Measurements from ENCODE around the gene LRMDA.

LRMDA gene

GRCh38 chr10:75542906-75543305, 111.5 kb downstream of the LRMDA start:
- Histone ChIP-seq H3K4me2 (ENCODE audit: low read length) (no peak overlapping the region), H2AK5ac (ENCODE audit: low read length) (no peak overlapping the region), H2BK5ac (ENCODE audit: low read length) (no peak overlapping the region), H3K4me1 (ENCODE audit: control insufficient read depth, low read depth, low read length) (no peaks in the 10 kb centered on the region), H2BK15ac (replicated peaks; ENCODE audit: low read depth) (no peak overlapping the region), H3K18ac (ENCODE audit: low read length) (no peak overlapping the region), H3K27ac (ENCODE audit: low read depth, low read length) (no peak overlapping the region), H3K79me2 (ENCODE audit: control insufficient read depth, insufficient read depth, low read length) (no peaks in the 10 kb centered on the region), H3K23ac (ENCODE audit: low read length) (no peak overlapping the region), H3K27me3 (ENCODE audit: insufficient read depth, low read length, poor library complexity) (no peaks in the 10 kb centered on the region), H4K8ac (ENCODE audit: low read depth, low read length) (no peak overlapping the region), H2BK120ac (ENCODE audit: low read depth, low read length) (no peak overlapping the region), H3K9ac (ENCODE audit: low read length) (no peak overlapping the region), H4K5ac (ENCODE audit: low read length) (no peak overlapping the region), H3K4me3 (ENCODE audit: low read length) (no peak overlapping the region), H3K36me3 (ENCODE audit: control insufficient read depth, insufficient read depth, low read length) (no peaks in the 10 kb centered on the region), H3K56ac (ENCODE audit: low read length) (no peak overlapping the region), H3K79me1 (ENCODE audit: low read length) (no peaks in the 10 kb centered on the region), H3K4ac (ENCODE audit: low read depth, low read length) (no peak overlapping the region)
- no CpG with 5 or more reads among the region's 7 CpGs for WGBS (ENCODE audit: extremely low coverage, insufficient coverage, low lambda C conversion rate)
- peak; percentile 21 for DNase-seq

GRCh38 chr10:75544386-75544785, 113.0 kb downstream of the LRMDA start:
- Histone ChIP-seq H3K4me2 (ENCODE audit: low read length) (no peak overlapping the region), H3K27ac (ENCODE audit: low read depth, low read length) (no peak overlapping the region), H2BK5ac (ENCODE audit: low read length) (no peak overlapping the region), H3K79me1 (ENCODE audit: low read length) (no peaks in the 10 kb centered on the region), H3K18ac (ENCODE audit: low read length) (no peak overlapping the region), H2BK15ac (replicated peaks; ENCODE audit: low read depth) (no peak overlapping the region), H3K4me3 (ENCODE audit: low read length) (no peak overlapping the region), H2AK5ac (ENCODE audit: low read length) (no peak overlapping the region), H3K36me3 (ENCODE audit: control insufficient read depth, insufficient read depth, low read length) (no peaks in the 10 kb centered on the region), H3K27me3 (ENCODE audit: insufficient read depth, low read length, poor library complexity) (no peaks in the 10 kb centered on the region), H3K23ac (ENCODE audit: low read length) (no peak overlapping the region), H2BK120ac (ENCODE audit: low read depth, low read length) (no peak overlapping the region), H3K56ac (ENCODE audit: low read length) (no peak overlapping the region), H4K5ac (ENCODE audit: low read length) (no peak overlapping the region), H3K4me1 (ENCODE audit: control insufficient read depth, low read depth, low read length) (no peaks in the 10 kb centered on the region), H4K8ac (ENCODE audit: low read depth, low read length) (no peak overlapping the region), H3K79me2 (ENCODE audit: control insufficient read depth, insufficient read depth, low read length) (no peaks in the 10 kb centered on the region), H3K9ac (ENCODE audit: low read length) (no peak overlapping the region), H3K4ac (ENCODE audit: low read depth, low read length) (no peak overlapping the region)
- DNase-seq = no peak
- WGBS (ENCODE audit: extremely low coverage, insufficient coverage, low lambda C conversion rate) = no CpG with 5 or more reads among the region's 2 CpGs

GRCh38 chr10:75544993-75545706, 113.7 kb downstream of the LRMDA start:
- no peak overlapping the region for H4K8ac ChIP-seq (ENCODE audit: low read depth, low read length)
- H2BK15ac ChIP-seq (replicated peaks; ENCODE audit: low read depth) = no peak overlapping the region
- no peak overlapping the region for H3K18ac ChIP-seq (ENCODE audit: low read length)
- no CpG with 5 or more reads among the region's 5 CpGs for WGBS (ENCODE audit: extremely low coverage, insufficient coverage, low lambda C conversion rate)
- H3K4me3 ChIP-seq (ENCODE audit: low read length) = no peak overlapping the region
- H4K5ac ChIP-seq (ENCODE audit: low read length) = no peak overlapping the region
- H2AK5ac ChIP-seq (ENCODE audit: low read length) = no peak overlapping the region
- H3K9ac ChIP-seq (ENCODE audit: low read length) = no peak overlapping the region
- no peak overlapping the region for H3K4me2 ChIP-seq (ENCODE audit: low read length)
- no peaks in the 10 kb centered on the region for H3K79me2 ChIP-seq (ENCODE audit: control insufficient read depth, insufficient read depth, low read length)
- H2BK120ac ChIP-seq (ENCODE audit: low read depth, low read length) = no peak overlapping the region
- H3K79me1 ChIP-seq (ENCODE audit: low read length) = no peaks in the 10 kb centered on the region
- H3K27ac ChIP-seq (ENCODE audit: low read depth, low read length) = no peak overlapping the region
- no peak overlapping the region for H3K23ac ChIP-seq (ENCODE audit: low read length)
- no peak overlapping the region for H3K56ac ChIP-seq (ENCODE audit: low read length)
- H2BK5ac ChIP-seq (ENCODE audit: low read length) = no peak overlapping the region
- no peaks in the 10 kb centered on the region for H3K36me3 ChIP-seq (ENCODE audit: control insufficient read depth, insufficient read depth, low read length)
- no peak overlapping the region for H3K4ac ChIP-seq (ENCODE audit: low read depth, low read length)
- no peaks in the 10 kb centered on the region for H3K27me3 ChIP-seq (ENCODE audit: insufficient read depth, low read length, poor library complexity)
- no peaks in the 10 kb centered on the region for H3K4me1 ChIP-seq (ENCODE audit: control insufficient read depth, low read depth, low read length)
- no peak for DNase-seq

DNA sequence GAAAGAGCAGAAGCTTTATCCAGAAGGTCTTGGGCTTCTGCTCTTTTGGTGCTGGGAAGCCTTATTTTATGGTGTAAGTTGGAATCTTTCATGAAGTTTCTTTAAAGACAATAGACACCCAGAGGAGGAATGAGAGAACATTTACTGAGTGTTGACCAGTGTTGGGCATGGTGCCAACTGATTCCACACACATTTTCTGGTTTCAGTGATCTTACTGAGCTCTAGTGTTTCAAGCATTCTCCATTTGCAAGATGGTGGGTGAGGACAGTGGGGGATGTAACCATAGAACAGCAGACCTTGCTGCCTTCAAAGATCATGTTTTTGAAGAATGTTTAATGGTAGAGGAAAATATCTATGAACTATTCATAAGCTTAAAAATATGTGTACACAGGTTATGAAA, 114.6 kb downstream of the LRMDA start:
- no peak overlapping the region for H3K56ac ChIP-seq (ENCODE audit: low read length)
- no peaks in the 10 kb centered on the region for H3K79me2 ChIP-seq (ENCODE audit: control insufficient read depth, insufficient read depth, low read length)
- no peaks in the 10 kb centered on the region for H3K36me3 ChIP-seq (ENCODE audit: control insufficient read depth, insufficient read depth, low read length)
- H3K4me2 ChIP-seq (ENCODE audit: low read length) = no peak overlapping the region
- no peaks in the 10 kb centered on the region for H3K4me1 ChIP-seq (ENCODE audit: control insufficient read depth, low read depth, low read length)
- no peak overlapping the region for H2BK5ac ChIP-seq (ENCODE audit: low read length)
- H3K4me3 ChIP-seq (ENCODE audit: low read length) = no peak overlapping the region
- no peak overlapping the region for H4K8ac ChIP-seq (ENCODE audit: low read depth, low read length)
- H3K79me1 ChIP-seq (ENCODE audit: low read length) = no peaks in the 10 kb centered on the region
- no peak overlapping the region for H3K23ac ChIP-seq (ENCODE audit: low read length)
- H3K9ac ChIP-seq (ENCODE audit: low read length) = no peak overlapping the region
- H2BK120ac ChIP-seq (ENCODE audit: low read depth, low read length) = no peak overlapping the region
- H2BK15ac ChIP-seq (replicated peaks; ENCODE audit: low read depth) = no peak overlapping the region
- DNase-seq = no peak
- H3K18ac ChIP-seq (ENCODE audit: low read length) = no peak overlapping the region
- no peak overlapping the region for H4K5ac ChIP-seq (ENCODE audit: low read length)
- H3K4ac ChIP-seq (ENCODE audit: low read depth, low read length) = no peak overlapping the region
- H3K27me3 ChIP-seq (ENCODE audit: insufficient read depth, low read length, poor library complexity) = no peaks in the 10 kb centered on the region
- H3K27ac ChIP-seq (ENCODE audit: low read depth, low read length) = no peak overlapping the region
- no peak overlapping the region for H2AK5ac ChIP-seq (ENCODE audit: low read length)

DNA sequence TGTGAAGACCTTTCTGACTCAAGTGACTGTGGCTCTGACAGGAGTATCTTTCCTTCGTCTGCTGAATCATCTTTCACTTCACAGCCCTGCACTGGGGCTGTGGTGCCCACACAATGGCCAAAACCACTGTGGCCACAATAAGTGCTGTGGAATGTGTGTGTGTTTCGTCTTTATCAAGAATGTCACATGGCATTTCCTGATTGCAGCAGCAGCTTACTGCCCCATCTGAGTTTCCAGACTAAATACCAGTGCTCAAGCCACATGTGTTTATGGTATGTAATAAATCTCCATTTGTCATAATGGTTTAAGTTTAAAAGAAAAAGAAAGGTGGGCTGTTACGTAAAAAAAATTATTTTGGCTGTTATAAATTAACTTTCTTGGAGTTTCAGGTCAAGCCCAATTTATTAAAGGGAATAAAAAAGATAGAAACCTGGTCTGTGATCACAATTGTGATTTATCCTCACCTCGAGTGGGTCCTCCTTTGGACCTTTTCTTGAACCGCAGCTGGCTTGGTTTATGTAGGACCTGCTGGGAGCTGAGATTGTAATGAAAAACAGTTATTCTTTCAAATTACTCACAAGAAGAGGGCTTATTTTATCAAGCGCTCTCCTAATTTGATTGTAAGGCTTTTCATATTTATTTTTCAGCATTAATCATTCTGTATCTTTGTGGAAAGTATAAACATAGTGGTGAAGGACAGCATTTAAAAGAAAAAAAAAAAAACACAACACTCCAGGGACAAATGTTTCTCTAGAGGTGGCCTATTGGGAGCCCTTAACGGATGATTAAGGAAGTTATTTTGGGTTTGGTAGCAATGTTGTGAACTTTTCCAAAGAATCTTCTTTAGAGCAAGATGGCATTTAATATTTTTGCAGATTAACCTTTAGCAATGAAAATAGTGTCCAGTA, 116.2 kb downstream of the LRMDA start:
- Histone ChIP-seq H4K5ac (ENCODE audit: low read length) (no peak overlapping the region), H4K8ac (ENCODE audit: low read depth, low read length) (no peak overlapping the region)

More for the DNA sequence above, 116.2 kb downstream of the LRMDA start:
- Histone ChIP-seq H3K27ac (ENCODE audit: low read depth, low read length) (no peak overlapping the region), H3K4me3 (ENCODE audit: low read length) (no peak overlapping the region), H3K18ac (ENCODE audit: low read length) (no peak overlapping the region), H3K9ac (ENCODE audit: low read length) (no peak overlapping the region), H3K56ac (ENCODE audit: low read length) (no peak overlapping the region), H2AK5ac (ENCODE audit: low read length) (no peak overlapping the region), H3K27me3 (ENCODE audit: insufficient read depth, low read length, poor library complexity) (no peaks in the 10 kb centered on the region), H2BK5ac (ENCODE audit: low read length) (no peak overlapping the region), H3K36me3 (ENCODE audit: control insufficient read depth, insufficient read depth, low read length) (no peaks in the 10 kb centered on the region), H3K79me2 (ENCODE audit: control insufficient read depth, insufficient read depth, low read length) (no peaks in the 10 kb centered on the region), H3K4ac (ENCODE audit: low read depth, low read length) (no peak overlapping the region), H2BK15ac (replicated peaks; ENCODE audit: low read depth) (no peak overlapping the region), H3K4me2 (ENCODE audit: low read length) (no peak overlapping the region), H3K23ac (ENCODE audit: low read length) (no peak overlapping the region), H3K4me1 (ENCODE audit: control insufficient read depth, low read depth, low read length) (no peaks in the 10 kb centered on the region), H2BK120ac (ENCODE audit: low read depth, low read length) (no peak overlapping the region), H3K79me1 (ENCODE audit: low read length) (no peaks in the 10 kb centered on the region)
- DNase-seq = peak; percentile 53
- no CpG with 5 or more reads among the region's 7 CpGs for WGBS (ENCODE audit: extremely low coverage, insufficient coverage, low lambda C conversion rate)
